ENCODE data around the gene FZD8. TPM values are rescaled to one million over a fixed set of nuclear protein-coding genes. Genes with fewer than 3 reads are reported as not detected.

FZD8 gene
- total and polyA plus RNA-seq, 2 of the 4 experiments (the other 2 are of a cell fraction), result 3.6 to 3.9 TPM

GRCh38 chr10:35690534-35690933 is 48.4 kb upstream of the FZD8 start:
- no peak overlapping the region for H3K4me2 ChIP-seq (ENCODE audit: low read depth, low read length)
- H3K27me3 ChIP-seq (ENCODE audit: control insufficient read depth, insufficient read depth, low read length), result peaks cover 42% of the 10 kb centered on the region
- no peak overlapping the region for H4K5ac ChIP-seq (ENCODE audit: low read depth, low read length)
- H3K79me1 ChIP-seq (ENCODE audit: low read depth in 1 of 2, low read length in 2 of 2), result no peaks in the 10 kb centered on the region
- in situ Hi-C loops (cut with MboI; ENCODE audit: low sequenced_read_pairs), result no loop called here
- TF ChIP-seq RCOR1 (IDR thresholded peaks at IDR 0.05; ENCODE audit: insufficient replicate concordance, low read length) (no peak), BHLHE40 (IDR thresholded peaks at IDR 0.05; ENCODE audit: low read depth, low read length) (no peak), CTCF (conservative IDR thresholded peaks at IDR 0.05; ENCODE audit: low read depth, low read length) (no peak), FOS (IDR thresholded peaks at IDR 0.05; ENCODE audit: low read depth, low read length) (no peak), ELK1 (IDR thresholded peaks at IDR 0.05; ENCODE audit: borderline replicate concordance, low read depth, low read length) (no peak), USF2 (IDR thresholded peaks at IDR 0.05; ENCODE audit: low read depth, low read length) (no peak), RFX5 (IDR thresholded peaks at IDR 0.05; ENCODE audit: low read depth, low read length) (no peak), SMC3 (IDR thresholded peaks at IDR 0.05; ENCODE audit: low read depth, low read length) (no peak)
- no peaks in the 10 kb centered on the region for H4K20me1 ChIP-seq (ENCODE audit: insufficient read depth, low read length)
- no peak overlapping the region for H3K23ac ChIP-seq (ENCODE audit: low read depth, low read length)
- no peak overlapping the region for H3K9ac ChIP-seq (ENCODE audit: low read depth, low read length)
- DNase-seq (no peak), ATAC-seq (ENCODE audit: low read depth) (no peak)
- no peak overlapping the region for H4K91ac ChIP-seq (ENCODE audit: insufficient read depth, low read depth, low read length)
- H3K18ac ChIP-seq (ENCODE audit: low read depth, low read length), result no peak overlapping the region
- dilution Hi-C loops (cut with HindIII; ENCODE audit: low sequenced_read_pairs, unreplicated experiment), result no loop called here
- no CpG with 5 or more reads among the region's 5 CpGs for WGBS, 2 experiments (ENCODE audit: extremely low coverage in 2 of 2, insufficient read length in 1 of 2)
- no peak overlapping the region for H2AFZ ChIP-seq (replicated peaks; ENCODE audit: low read length, poor library complexity)
- BruUV-seq (replicated peaks), result no TSS peak
- intact Hi-C loops (cut with micrococcal nuclease), result no loop called here
- no peak overlapping the region for H2AK9ac ChIP-seq (replicated peaks; ENCODE audit: low read depth, low read length, poor library complexity)
- no peak overlapping the region for H3K4ac ChIP-seq (ENCODE audit: low read depth, low read length)
- no peak overlapping the region for H2BK15ac ChIP-seq (ENCODE audit: low read depth, low read length)
- no peak overlapping the region for H2BK5ac ChIP-seq (ENCODE audit: low read depth, low read length, poor library complexity, severe bottlenecking)
- H3K27ac ChIP-seq (ENCODE audit: insufficient read depth, low read length), result no peak overlapping the region
- no peak overlapping the region for H3K4me3 ChIP-seq (ENCODE audit: insufficient read depth, low read depth, low read length)
- no peak overlapping the region for H3K14ac ChIP-seq (replicated peaks; ENCODE audit: low read depth, low read length)
- CTCF ChIA-PET, result no interaction called here
- H3K4me1 ChIP-seq (ENCODE audit: control insufficient read depth, insufficient read depth, low read length), result no peaks in the 10 kb centered on the region
- no peak overlapping the region for H2BK120ac ChIP-seq (ENCODE audit: low read depth, low read length)
- no peak overlapping the region for H2BK20ac ChIP-seq (ENCODE audit: low read depth, low read length)
- H4K8ac ChIP-seq (ENCODE audit: low read depth in 2 of 2, low read length in 2 of 2), result no peak overlapping the region
- no peaks in the 10 kb centered on the region for H3K9me1 ChIP-seq (ENCODE audit: insufficient read depth, low read length)
- POLR2A ChIA-PET (ENCODE audit: unreplicated experiment), result no interaction called here
- no peak overlapping the region for H3K56ac ChIP-seq (ENCODE audit: extremely low read depth, insufficient read depth, low read length)
- H3K9me3 ChIP-seq (ENCODE audit: control insufficient read depth, insufficient read depth, low read length), result no peaks in the 10 kb centered on the region
- H3K36me3 ChIP-seq (ENCODE audit: control insufficient read depth, insufficient read depth, low read length), result no peaks in the 10 kb centered on the region
- H2AK5ac ChIP-seq (ENCODE audit: low read depth, low read length), result no peak overlapping the region
